ENCODE measurements around the gene SKP1.

GRCh38 chr5:134195666-134196065 is 18.9 kb upstream of the SKP1 start:
- TF ChIP-seq POLR2A (IDR thresholded peaks at IDR 0.05; ENCODE audit: low read length) (no peak), GATA1 (IDR thresholded peaks at IDR 0.05; ENCODE audit: low read depth, low read length) (no peak)
